WTC11 (cell line): ENCODE results near the gene MYO3A. TPM values are rescaled to one million over a fixed set of nuclear protein-coding genes. Genes with fewer than 3 reads are reported as not detected.
A peak's percentile ranks its signal among the peaks of the same experiment; 100 is the strongest.

Experiments used
- ATAC-seq: fragments of 200-7000 bp; cut with Tn5 transposase; 2 replicates; pipeline ENCODE4 v1.10.0; 2021; ENCODE audit warnings: mild to moderate bottlenecking, moderate library complexity
- CTCF ChIA-PET: fragments of 300-600 bp; sonication (Branson Sonifier 250); formaldehyde crosslinking; loops from one replicate; lab custom pipeline; 2021; ENCODE audit warnings: antibody characterized with exemption; lab: Charles Lee
- POLR2A ChIA-PET: fragments of 350-600 bp; sonication (Branson Sonifier 250); formaldehyde crosslinking; loops from one replicate; lab custom pipeline; 2021; ENCODE audit warnings: antibody characterized with exemption; lab: Charles Lee
- DNase-seq: peaks from one replicate; pipeline ENCODE4 v3.0.0; 2021; ENCODE audit warnings: low spot score
- H3K27ac Mint-ChIP-seq: 2 replicates; pipeline ENCODE4 v1.8.0; 2021; ENCODE audit warnings: mixed read lengths
- H3K27me3 Mint-ChIP-seq: 2 replicates; pipeline ENCODE4 v1.8.0; 2021; ENCODE audit warnings: low read depth, mild to moderate bottlenecking, moderate library complexity, mixed read lengths
- H3K36me3 Mint-ChIP-seq: 2 replicates; pipeline ENCODE4 v1.8.0; 2021; ENCODE audit warnings: mixed read lengths
- H3K4me1 Mint-ChIP-seq: 2 replicates; pipeline ENCODE4 v1.8.0; 2022; ENCODE audit warnings: mixed read lengths
- H3K4me3 Mint-ChIP-seq: 2 replicates; pipeline ENCODE4 v1.8.0; 2021; ENCODE audit warnings: mild to moderate bottlenecking, moderate library complexity, mixed read lengths
- H3K9me3 Mint-ChIP-seq: 2 replicates; pipeline ENCODE4 v1.8.0; 2021; ENCODE audit warnings: mixed read lengths
- AFF4 ChIP-seq: sonication (generic); formaldehyde crosslinking; IDR thresholded peaks from 2 replicates; pipeline ENCODE4 v1.8.1; 2023; ENCODE audit warnings: mild to moderate bottlenecking, missing genetic modification reagents, borderline replicate concordance
- CTCF ChIP-seq: fragments of 200-600 bp; IDR thresholded peaks from 2 replicates; pipeline ENCODE4 v1.8.0; 2022; ENCODE audit warnings: antibody characterized with exemption
- ELF4 ChIP-seq: sonication (generic); formaldehyde crosslinking; IDR thresholded peaks from 2 replicates; pipeline ENCODE4 v1.8.1; 2022; ENCODE audit warnings: low read depth, mild to moderate bottlenecking, moderate library complexity, missing genetic modification reagents
- ETV6 ChIP-seq: sonication (generic); formaldehyde crosslinking; IDR thresholded peaks from 2 replicates; pipeline ENCODE4 v1.8.1; 2022; ENCODE audit warnings: mild to moderate bottlenecking, missing genetic modification reagents
- IRF2 ChIP-seq: sonication (generic); formaldehyde crosslinking; IDR thresholded peaks from 2 replicates; pipeline ENCODE4 v1.8.0; 2022; ENCODE audit warnings: low read depth, missing genetic modification reagents, borderline replicate concordance
- KAT7 ChIP-seq: sonication (generic); formaldehyde crosslinking; IDR thresholded peaks from 2 replicates; pipeline ENCODE4 v1.8.1; 2023; ENCODE audit warnings: missing genetic modification reagents, mild to moderate bottlenecking, borderline replicate concordance
- PREB ChIP-seq: sonication (generic); formaldehyde crosslinking; IDR thresholded peaks from 2 replicates; pipeline ENCODE4 v1.8.1; 2022; ENCODE audit warnings: mild to moderate bottlenecking, missing genetic modification reagents, moderate library complexity, borderline replicate concordance
- SMAD3 ChIP-seq: sonication (generic); formaldehyde crosslinking; IDR thresholded peaks from 2 replicates; pipeline ENCODE4 v1.8.0; 2022; ENCODE audit warnings: missing genetic modification reagents, mild to moderate bottlenecking, borderline replicate concordance
- TEAD4 ChIP-seq: sonication (generic); formaldehyde crosslinking; IDR thresholded peaks from 2 replicates; pipeline ENCODE4 v1.8.0; 2022; ENCODE audit warnings: mild to moderate bottlenecking, missing genetic modification reagents
- ZBTB21 ChIP-seq: sonication (generic); formaldehyde crosslinking; IDR thresholded peaks from 2 replicates; pipeline ENCODE4 v1.8.1; 2023; ENCODE audit warnings: mild to moderate bottlenecking, missing genetic modification reagents, borderline replicate concordance
- ZNF532 ChIP-seq: fragments of 250-450 bp; sonication (Bioruptor Pico); IDR thresholded peaks from 2 replicates; pipeline ENCODE4 v1.9.0; 2021; ENCODE audit warnings: mild to moderate bottlenecking, borderline replicate concordance
- total RNA-seq: library from RNA; stranded (reverse); gene quantifications from 3 replicates; pipeline ENCODE4 v1.2.3, GENCODE V29; 2021
- TF ChIP-seq, protein P1 (sequence below): fragments of 250-450 bp; sonication (Bioruptor Pico); IDR thresholded peaks from 2 replicates; pipeline ENCODE4 v1.9.0; 2021; ENCODE audit warnings: mild to moderate bottlenecking
- TF ChIP-seq, protein P2 (sequence below): sonication (generic); formaldehyde crosslinking; IDR thresholded peaks from 2 replicates; pipeline ENCODE4 v1.8.1; 2022; ENCODE audit warnings: mild to moderate bottlenecking, moderate library complexity, missing genetic modification reagents
- TF ChIP-seq, protein P3 (sequence below): sonication (generic); formaldehyde crosslinking; conservative IDR thresholded peaks from 2 replicates; pipeline ENCODE4 v1.8.1; 2022; ENCODE audit warnings: mild to moderate bottlenecking, missing genetic modification reagents

Gene MYO3A
- total RNA-seq, 1 experiment from 2014 or later: 3.7 TPM

GRCh38 chr10:25978771-25979170 lies 44.7 kb downstream of the MYO3A start (continued):
- no peak for TF ChIP-seq ZNF532 (CRISPR knock-in tag)

- CTCF ChIA-PET: interaction anchor here (0.6 to 1.3 kb wide), 4 partner anchors 48 to 234 kb away, joined by 3 to 5 read pairs (median 4); partner anchors contain the start of genes GAD2 and MYO3A
- Mint-ChIP-seq H3K4me1 (no peaks in the 10 kb centered on the region), H3K27ac (no peak overlapping the region)
- no peak for TF ChIP-seq SMAD3 (CRISPR knock-in tag)
- no peak for TF ChIP-seq PREB (CRISPR knock-in tag)
- TF ChIP-seq KAT7: no peak
- TF ChIP-seq IRF2 (CRISPR knock-in tag): no peak
- TF ChIP-seq, all 79 proteins: peak for 0
- H3K27me3 Mint-ChIP-seq: no peaks in the 10 kb centered on the region
- peaks cover 33% of the 10 kb centered on the region for H3K36me3 Mint-ChIP-seq
- H3K4me3 Mint-ChIP-seq: no peak overlapping the region
- H3K9me3 Mint-ChIP-seq: peaks cover 52% of the 10 kb centered on the region
- no peak for DNase-seq
- POLR2A ChIA-PET: no interaction called here
- ATAC-seq: peak; percentile 61; the same call in 1 of the 2 replicates
Measured at GRCh38 chr10:25982107-25982506, 48.1 kb downstream of the MYO3A start.

- peaks cover 15% of the 10 kb centered on the region for H3K36me3 Mint-ChIP-seq
- POLR2A ChIA-PET: no interaction called here
- no peak overlapping the region for H3K4me3 Mint-ChIP-seq
- DNase-seq: no peak
- H3K4me1 Mint-ChIP-seq: no peaks in the 10 kb centered on the region
- no peak for TF ChIP-seq TEAD4 (CRISPR knock-in tag)
- TF ChIP-seq AFF4 (CRISPR knock-in tag): no peak
- no peak for TF ChIP-seq CTCF
- TF ChIP-seq, all 79 proteins: peak for 0
- no peaks in the 10 kb centered on the region for H3K27me3 Mint-ChIP-seq
- no peak overlapping the region for H3K27ac Mint-ChIP-seq
- H3K9me3 Mint-ChIP-seq: peaks cover 38% of the 10 kb centered on the region
- no peak for ATAC-seq
- CTCF ChIA-PET: no interaction called here
Measured at GRCh38 chr10:25988583-25988982, 54.6 kb downstream of the MYO3A start.

DNA sequence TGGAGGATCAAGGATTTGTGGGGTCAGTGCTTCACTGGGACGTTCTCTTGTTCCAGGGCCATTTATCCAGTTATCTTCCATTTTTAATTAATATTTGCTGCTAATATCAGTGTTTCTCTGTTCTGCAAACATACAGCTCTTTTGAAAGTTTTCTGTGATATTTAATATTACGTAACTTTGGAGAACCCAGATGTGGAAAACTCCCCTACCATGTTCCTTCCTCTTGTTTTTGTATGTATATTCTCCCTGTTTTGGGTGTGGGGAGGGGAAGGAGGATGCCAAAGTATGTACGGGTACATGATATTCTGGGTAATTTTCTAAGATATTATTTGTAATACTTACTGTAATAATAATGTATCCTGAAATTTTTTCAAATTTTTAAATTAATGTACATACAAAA lies 55.9 kb downstream of the MYO3A start:
- no peaks in the 10 kb centered on the region for H3K27me3 Mint-ChIP-seq
- H3K9me3 Mint-ChIP-seq: peaks cover 37% of the 10 kb centered on the region
- H3K27ac Mint-ChIP-seq: no peak overlapping the region
- CTCF ChIA-PET: no interaction called here
- DNase-seq (no peak), ATAC-seq (no peak)
- no peak overlapping the region for H3K4me3 Mint-ChIP-seq
- POLR2A ChIA-PET: no interaction called here
- TF ChIP-seq, protein P1, sequence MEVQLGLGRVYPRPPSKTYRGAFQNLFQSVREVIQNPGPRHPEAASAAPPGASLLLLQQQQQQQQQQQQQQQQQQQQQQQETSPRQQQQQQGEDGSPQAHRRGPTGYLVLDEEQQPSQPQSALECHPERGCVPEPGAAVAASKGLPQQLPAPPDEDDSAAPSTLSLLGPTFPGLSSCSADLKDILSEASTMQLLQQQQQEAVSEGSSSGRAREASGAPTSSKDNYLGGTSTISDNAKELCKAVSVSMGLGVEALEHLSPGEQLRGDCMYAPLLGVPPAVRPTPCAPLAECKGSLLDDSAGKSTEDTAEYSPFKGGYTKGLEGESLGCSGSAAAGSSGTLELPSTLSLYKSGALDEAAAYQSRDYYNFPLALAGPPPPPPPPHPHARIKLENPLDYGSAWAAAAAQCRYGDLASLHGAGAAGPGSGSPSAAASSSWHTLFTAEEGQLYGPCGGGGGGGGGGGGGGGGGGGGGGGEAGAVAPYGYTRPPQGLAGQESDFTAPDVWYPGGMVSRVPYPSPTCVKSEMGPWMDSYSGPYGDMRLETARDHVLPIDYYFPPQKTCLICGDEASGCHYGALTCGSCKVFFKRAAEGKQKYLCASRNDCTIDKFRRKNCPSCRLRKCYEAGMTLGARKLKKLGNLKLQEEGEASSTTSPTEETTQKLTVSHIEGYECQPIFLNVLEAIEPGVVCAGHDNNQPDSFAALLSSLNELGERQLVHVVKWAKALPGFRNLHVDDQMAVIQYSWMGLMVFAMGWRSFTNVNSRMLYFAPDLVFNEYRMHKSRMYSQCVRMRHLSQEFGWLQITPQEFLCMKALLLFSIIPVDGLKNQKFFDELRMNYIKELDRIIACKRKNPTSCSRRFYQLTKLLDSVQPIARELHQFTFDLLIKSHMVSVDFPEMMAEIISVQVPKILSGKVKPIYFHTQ (CRISPR knock-in tag): no peak
- TF ChIP-seq ETV6 (CRISPR knock-in tag): no peak
- TF ChIP-seq ZBTB21 (CRISPR knock-in tag): no peak
- TF ChIP-seq ELF4 (CRISPR knock-in tag): no peak
- TF ChIP-seq, protein P2, sequence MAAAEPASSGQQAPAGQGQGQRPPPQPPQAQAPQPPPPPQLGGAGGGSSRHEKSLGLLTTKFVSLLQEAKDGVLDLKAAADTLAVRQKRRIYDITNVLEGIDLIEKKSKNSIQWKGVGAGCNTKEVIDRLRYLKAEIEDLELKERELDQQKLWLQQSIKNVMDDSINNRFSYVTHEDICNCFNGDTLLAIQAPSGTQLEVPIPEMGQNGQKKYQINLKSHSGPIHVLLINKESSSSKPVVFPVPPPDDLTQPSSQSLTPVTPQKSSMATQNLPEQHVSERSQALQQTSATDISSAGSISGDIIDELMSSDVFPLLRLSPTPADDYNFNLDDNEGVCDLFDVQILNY: no peak
- TF ChIP-seq, protein P3, sequence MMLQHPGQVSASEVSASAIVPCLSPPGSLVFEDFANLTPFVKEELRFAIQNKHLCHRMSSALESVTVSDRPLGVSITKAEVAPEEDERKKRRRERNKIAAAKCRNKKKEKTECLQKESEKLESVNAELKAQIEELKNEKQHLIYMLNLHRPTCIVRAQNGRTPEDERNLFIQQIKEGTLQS (CRISPR knock-in tag): no peak
- no peaks in the 10 kb centered on the region for H3K4me1 Mint-ChIP-seq
- H3K36me3 Mint-ChIP-seq: peaks cover 11% of the 10 kb centered on the region
